Keratinocyte (primary cell): ENCODE data around the gene LIN7B. TPM values are rescaled to one million over a fixed set of nuclear protein-coding genes. Genes with fewer than 3 reads are reported as not detected.

Experiments used
- DNase-seq: peaks from one replicate; pipeline ENCODE4 v3.0.0-alpha.2; 2011; ENCODE audit warnings: low read depth, missing footprints, low spot score
- FAIRE-seq: peaks from 2 replicates; lab custom pipeline; 2011; peaks lifted over from hg19 to GRCh38; lab: Jason Lieb, UNC
- H2AFZ ChIP-seq: 2 replicates; pipeline ENCODE4 v1.6.0; 2012; ENCODE audit warnings: low read length, control low read depth, inconsistent platforms; ENCODE audit not compliant: control insufficient read depth
- H3K27ac ChIP-seq: 2 replicates; pipeline ENCODE4 v1.5.1; 2011; ENCODE audit warnings: low read length; ENCODE audit not compliant: control insufficient read depth, insufficient read depth
- H3K27me3 ChIP-seq: 3 replicates; pipeline ENCODE4 v1.6.0; 2011; ENCODE audit warnings: low read length; ENCODE audit not compliant: control insufficient read depth, insufficient read depth; ENCODE audit errors: extremely low read depth
- H3K36me3 ChIP-seq, 2 experiments: 2 replicates in 1 of 2; 3 replicates in 1 of 2; pipeline ENCODE4 v1.5.1; 2011; ENCODE audit warnings: low read length in 2 of 2, mild to moderate bottlenecking in 1 of 2; ENCODE audit not compliant: control insufficient read depth in 2 of 2, insufficient read depth in 2 of 2; ENCODE audit errors: extremely low read depth in 1 of 2
- H3K4me1 ChIP-seq: 3 replicates; pipeline ENCODE4 v1.5.1; 2011; ENCODE audit warnings: low read length; ENCODE audit not compliant: control insufficient read depth, insufficient read depth; ENCODE audit errors: extremely low read depth
- H3K4me2 ChIP-seq: 3 replicates; pipeline ENCODE4 v1.6.0; 2011; ENCODE audit warnings: low read depth, low read length; ENCODE audit not compliant: control insufficient read depth, insufficient read depth; ENCODE audit errors: extremely low read depth
- H3K4me3 ChIP-seq, 3 experiments: fragments of 200-600 bp in 1 of 3; sonication (generic) in 1 of 3; 2 replicates in 2 of 3; 3 replicates in 1 of 3; pipeline ENCODE4 v1.5.1; 2011 to 2016; ENCODE audit warnings: low read length in 3 of 3, mild to moderate bottlenecking in 3 of 3, control low read depth in 2 of 3, inconsistent platforms in 1 of 3, low read depth in 1 of 3, mixed read lengths in 1 of 3, mixed run types in 1 of 3, moderate library complexity in 1 of 3; ENCODE audit not compliant: control insufficient read depth in 2 of 3, insufficient read depth in 2 of 3; ENCODE audit errors: extremely low read depth in 1 of 3
- H3K79me2 ChIP-seq: 2 replicates; pipeline ENCODE4 v1.6.0; 2012; ENCODE audit warnings: low read length; ENCODE audit not compliant: control insufficient read depth, insufficient read depth
- H3K9ac ChIP-seq: 3 replicates; pipeline ENCODE4 v1.6.0; 2011; ENCODE audit warnings: low read length; ENCODE audit not compliant: control insufficient read depth, insufficient read depth; ENCODE audit errors: extremely low read depth
- H3K9me1 ChIP-seq: 3 replicates; pipeline ENCODE4 v1.6.0; 2011; ENCODE audit warnings: low read length; ENCODE audit not compliant: control insufficient read depth, insufficient read depth; ENCODE audit errors: extremely low read depth
- H3K9me3 ChIP-seq: 2 replicates; pipeline ENCODE4 v1.5.1; 2012; ENCODE audit warnings: low read depth, low read length; ENCODE audit not compliant: control insufficient read depth
- H4K20me1 ChIP-seq: 3 replicates; pipeline ENCODE4 v1.6.0; 2011; ENCODE audit warnings: low read length; ENCODE audit not compliant: control insufficient read depth, insufficient read depth; ENCODE audit errors: extremely low read depth
- CTCF ChIP-seq, 3 experiments: IDR thresholded peaks in 1 of 3; conservative IDR thresholded peaks in 1 of 3; optimal IDR thresholded peaks in 1 of 3; 2 replicates in 2 of 3; 3 replicates in 1 of 3; pipeline versions ENCODE3 to v1.5.1; 2011; ENCODE audit warnings: low read length in 3 of 3, mild to moderate bottlenecking in 3 of 3, moderate library complexity in 2 of 3, control low read depth in 1 of 3, inconsistent platforms in 1 of 3; ENCODE audit not compliant: insufficient read depth in 2 of 3; ENCODE audit errors: extremely low read depth in 1 of 3
- EZH2 ChIP-seq: IDR thresholded peaks from one replicate; pipeline ENCODE4 v1.6.1; 2012; ENCODE audit warnings: inconsistent platforms, mild to moderate bottlenecking, low read length, moderate library complexity
- dilution Hi-C: fragments of 300-500 bp; cut with MboI; formaldehyde crosslinking; loops from one replicate; pipeline ENCODE4 v1.7.0; 2020; ENCODE audit warnings: low sequenced_read_pairs; ENCODE audit not compliant: extremely low pct_ligation_motif_present
- polyA plus RNA-seq, 5 experiments: library from polyadenylated mRNA; depleted of rRNA in 3 of 5; stranded (reverse) in 3 of 5; stranded (forward) in 1 of 5; unstranded in 1 of 5; fragments of >200 nt; gene quantifications; 1 replicate in 1 of 5; 2 replicates in 3 of 5; 3 replicates in 1 of 5; pipeline versions ENCODE4 v1.2.1 to v1.2.3, GENCODE V29; 2011 to 2012; ENCODE audit warnings: missing spikeins in 2 of 5, low read depth in 1 of 5, low replicate concordance in 1 of 5

The LIN7B gene
- polyA plus RNA-seq, 1 donor (not counting 4 experiments of a cell fraction or from before 2014, with no cell fraction given) = 1.6 TPM

GRCh38 chr19:49092686-49093085 is 21.5 kb upstream of the LIN7B start:
- dilution Hi-C loops = no loop called here
- FAIRE-seq = no peak
- peaks cover 30 to 54% of the 10 kb centered on the region in 2 experiments for H3K36me3 ChIP-seq

DNA sequence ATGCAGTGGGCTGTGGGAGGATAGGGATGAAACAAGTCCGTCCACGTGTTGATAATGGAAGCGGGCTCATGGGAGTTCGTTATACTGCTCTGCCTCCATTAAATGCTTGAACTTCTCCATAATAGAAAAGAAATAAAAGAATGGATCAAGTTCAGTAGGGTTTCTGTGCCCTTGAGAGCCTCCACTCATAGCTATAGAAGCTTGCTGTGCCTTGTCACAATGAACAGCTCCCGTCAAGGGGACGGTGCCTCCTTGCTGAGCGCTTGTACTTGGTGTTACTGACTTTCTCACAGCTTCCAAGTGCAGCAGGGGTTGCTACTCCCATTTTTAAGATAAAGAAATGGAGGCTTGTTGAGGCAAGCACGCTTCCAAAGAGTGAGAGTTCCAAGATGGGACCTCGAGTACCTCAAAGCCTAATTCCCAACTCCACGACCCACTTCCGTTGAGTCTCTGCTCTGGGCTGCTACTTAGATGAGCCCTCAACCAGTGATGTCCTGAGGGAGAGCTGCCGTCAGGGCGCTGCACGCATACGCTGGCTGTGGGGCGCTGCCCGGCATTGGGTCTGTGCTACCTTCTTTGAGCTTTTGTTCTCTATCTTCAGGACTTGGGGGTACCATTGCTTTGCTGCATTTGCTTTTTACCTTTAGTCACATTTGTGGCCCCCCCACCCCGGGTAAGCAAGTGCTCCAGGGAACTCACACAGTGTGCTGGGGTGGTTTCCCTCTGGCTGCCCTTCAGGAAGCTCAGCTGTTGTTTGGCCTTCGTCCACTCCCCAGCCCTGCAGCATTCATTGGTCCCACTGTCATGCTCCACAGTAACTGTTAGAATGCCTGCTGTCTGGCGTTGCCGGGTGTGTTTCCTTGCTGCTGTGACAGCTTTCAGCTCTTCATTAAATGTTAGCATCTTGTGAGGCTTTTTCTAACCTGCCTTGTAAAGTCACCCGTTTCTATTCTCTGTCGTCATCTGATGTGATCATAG is 19.4 kb upstream of the LIN7B start:
- peaks cover 70% of the 10 kb centered on the region for H3K79me2 ChIP-seq
- DNase-seq = no peak
- H2AFZ ChIP-seq = no peak overlapping the region
- H3K4me2 ChIP-seq = no peak overlapping the region
- H3K9me1 ChIP-seq = no peaks in the 10 kb centered on the region
- H3K27me3 ChIP-seq = no peaks in the 10 kb centered on the region
- H3K9me3 ChIP-seq = no peaks in the 10 kb centered on the region
- H3K27ac ChIP-seq = no peak overlapping the region
- H3K36me3 ChIP-seq = peaks cover 38 to 58% of the 10 kb centered on the region in 2 experiments
- no peaks in the 10 kb centered on the region for H3K4me1 ChIP-seq
- dilution Hi-C loops = no loop called here
- H4K20me1 ChIP-seq = peaks cover 28% of the 10 kb centered on the region
- H3K4me3 ChIP-seq = no peak overlapping the region
- no peak for FAIRE-seq
- TF ChIP-seq EZH2 (no peak), CTCF (optimal IDR thresholded peaks at IDR 0.05 in 1 of 3, IDR thresholded peaks at IDR 0.05 in 1 of 3, conservative IDR thresholded peaks at IDR 0.05 in 1 of 3; ENCODE audit: extremely low read depth in 1 of 3, insufficient read depth in 2 of 3, low read length in 3 of 3) (no peak)
- H3K9ac ChIP-seq = no peak overlapping the region

More at GRCh38 chr19:49092686-49093085, 21.5 kb upstream of the LIN7B start:
- Histone ChIP-seq H3K4me1 (no peaks in the 10 kb centered on the region), H3K27ac (no peak overlapping the region), H2AFZ (no peak overlapping the region), H3K79me2 (peaks cover 70% of the 10 kb centered on the region), H3K9me3 (no peaks in the 10 kb centered on the region), H3K9me1 (no peaks in the 10 kb centered on the region), H3K27me3 (no peaks in the 10 kb centered on the region), H3K4me2 (no peak overlapping the region), H3K4me3 (no peak overlapping the region), H3K9ac (no peak overlapping the region), H4K20me1 (peaks cover 27% of the 10 kb centered on the region)
- TF ChIP-seq CTCF (optimal IDR thresholded peaks at IDR 0.05 in 1 of 3, IDR thresholded peaks at IDR 0.05 in 1 of 3, conservative IDR thresholded peaks at IDR 0.05 in 1 of 3; ENCODE audit: extremely low read depth in 1 of 3, insufficient read depth in 2 of 3, low read length in 3 of 3) (no peak), EZH2 (no peak)
- DNase-seq = no peak
